Liver (tissue), 9 donors: Measurements from ENCODE around the gene ADAR. TPM values are rescaled to one million over a fixed set of nuclear protein-coding genes. Genes with fewer than 3 reads are reported as not detected.

Experiments
- DNase-seq: peaks from one replicate; pipeline ENCODE4 v3.0.0-alpha.2; 2017; ENCODE audit warnings: low spot score
- H3K27ac ChIP-seq, 2 donors: one replicate each; pipeline ENCODE4 v1.7.0; 2013; ENCODE audit warnings: inconsistent platforms in 2 of 2, low read length in 2 of 2, control low read depth in 1 of 2, low read depth in 1 of 2, mild to moderate bottlenecking in 1 of 2
- H3K27me3 ChIP-seq, 4 donors: one replicate each; pipeline versions ENCODE4 v1.6.1 to v1.7.0; 2013; ENCODE audit warnings: low read length in 3 of 4, inconsistent platforms in 1 of 4, mild to moderate bottlenecking in 1 of 4, moderate library complexity in 1 of 4; ENCODE audit not compliant: control insufficient read depth in 4 of 4, insufficient read depth in 4 of 4
- H3K36me3 ChIP-seq, 4 donors: one replicate each; pipeline versions ENCODE4 v1.6.1 to v1.7.0; 2013; ENCODE audit warnings: low read length in 3 of 4, mild to moderate bottlenecking in 3 of 4, low read depth in 1 of 4, moderate library complexity in 1 of 4; ENCODE audit not compliant: control insufficient read depth in 4 of 4, insufficient read depth in 3 of 4
- H3K4me1 ChIP-seq, 4 donors: one replicate each; pipeline versions ENCODE4 v1.6.1 to v1.7.0; 2013; ENCODE audit warnings: low read length in 3 of 4, mild to moderate bottlenecking in 3 of 4, moderate library complexity in 1 of 4; ENCODE audit not compliant: control insufficient read depth in 4 of 4, insufficient read depth in 4 of 4
- H3K4me3 ChIP-seq, 3 donors: one replicate each; pipeline versions ENCODE4 v1.6.1 to v1.7.0; 2013; ENCODE audit warnings: low read length in 3 of 3, control low read depth in 1 of 3, low read depth in 1 of 3, mild to moderate bottlenecking in 1 of 3
- H3K9ac ChIP-seq, 2 donors: one replicate each; pipeline ENCODE4 v1.7.0; 2013; ENCODE audit warnings: low read length in 2 of 2, mild to moderate bottlenecking in 2 of 2, moderate library complexity in 2 of 2, control low read depth in 1 of 2, low read depth in 1 of 2
- H3K9me3 ChIP-seq, 4 donors: one replicate each; pipeline versions ENCODE4 v1.6.1 to v1.7.0; 2013; ENCODE audit warnings: low read length in 3 of 4; ENCODE audit not compliant: control insufficient read depth in 4 of 4
- ATF3 ChIP-seq: IDR thresholded peaks from 2 replicates; pipeline ENCODE4 v1.6.1; 2016; ENCODE audit warnings: antibody characterized with exemption
- EGR1 ChIP-seq, 2 donors: IDR thresholded peaks; 2 replicates each; pipeline ENCODE4 v1.6.1; 2016 to 2018; ENCODE audit warnings: antibody characterized with exemption in 2 of 2, low read depth in 2 of 2
- FOXA1 ChIP-seq: IDR thresholded peaks from 2 replicates; pipeline ENCODE4 v1.6.1; 2016; ENCODE audit warnings: antibody characterized with exemption
- FOXA2 ChIP-seq: IDR thresholded peaks from 2 replicates; pipeline ENCODE4 v1.6.1; 2016; ENCODE audit warnings: antibody characterized with exemption
- GABPA ChIP-seq, 2 donors: IDR thresholded peaks in 1 of 2; conservative IDR thresholded peaks in 1 of 2; 2 replicates each; pipeline ENCODE4 v1.6.1; 2016; ENCODE audit warnings: antibody characterized with exemption in 2 of 2, mild to moderate bottlenecking in 1 of 2, moderate library complexity in 1 of 2
- JUND ChIP-seq, 2 donors: IDR thresholded peaks; 2 replicates each; pipeline ENCODE4 v1.6.1; 2016; ENCODE audit warnings: antibody characterized with exemption in 2 of 2
- MAX ChIP-seq: IDR thresholded peaks from 2 replicates; pipeline ENCODE4 v1.6.1; 2016; ENCODE audit warnings: antibody characterized with exemption
- RAD21 ChIP-seq, 2 donors: IDR thresholded peaks; 2 replicates each; pipeline ENCODE4 v1.6.1; 2016; ENCODE audit warnings: antibody characterized with exemption in 2 of 2, mild to moderate bottlenecking in 2 of 2
- TAF1 ChIP-seq: conservative IDR thresholded peaks from 2 replicates; pipeline ENCODE4 v1.6.1; 2016; ENCODE audit warnings: antibody characterized with exemption, mild to moderate bottlenecking
- YY1 ChIP-seq: IDR thresholded peaks from 2 replicates; pipeline ENCODE4 v1.6.1; 2016; ENCODE audit warnings: antibody characterized with exemption, mild to moderate bottlenecking
- ZBTB33 ChIP-seq: IDR thresholded peaks from 2 replicates; pipeline ENCODE4 v1.6.1; 2016; ENCODE audit warnings: antibody characterized with exemption
- WGBS: extraction: QIAGEN DNeasy Blood & Tissue Kit; methylation state at CpG from one replicate; pipeline ENCODE4 v1.1.7; 2013; 5-methylcytosine and 5-hydroxymethylcytosine counted together
- polyA plus RNA-seq, 2 donors: library from polyadenylated mRNA; stranded (reverse) in 1 of 2; unstranded in 1 of 2; fragments of 200-250 nt in 1 of 2; fragments of >200 nt in 1 of 2; fragmentation: Nextera tagmentation in 1 of 2; extraction: Ambion mirVana in 1 of 2; gene quantifications; one replicate each; pipeline versions ENCODE4 v1.2.1 to v1.2.3, GENCODE V29; 2013 to 2015
- total RNA-seq, 2 donors: library from RNA; depleted of rRNA; stranded (reverse); fragments of >200 nt; gene quantifications; one replicate each; pipeline ENCODE4 v1.2.3, GENCODE V29; 2014
- TF ChIP-seq, protein P1 (sequence below): IDR thresholded peaks from 2 replicates; pipeline ENCODE4 v1.6.1; 2016; ENCODE audit warnings: antibody characterized with exemption, mild to moderate bottlenecking
- TF ChIP-seq, protein P2 (sequence below): fragments of 150-350 bp; IDR thresholded peaks from 2 replicates; pipeline ENCODE4 v1.5.1; 2017; ENCODE audit warnings: improper control_type of control experiment, low read depth, low read length; ENCODE audit not compliant: missing input control
- donor health status: healthy.
- donor health status: healthy.
- donor health status: healthy.
- donor health status: healthy.
- donor health status: healthy.

ADAR gene
- total and polyA plus RNA-seq, 4 donors = 39.3 to 76.1 (median 51.1) TPM

- Histone ChIP-seq H3K9ac (no peak overlapping the region), H3K9me3 (no peaks in the 10 kb centered on the region), H3K4me1 (no peaks in the 10 kb centered on the region), H3K36me3 (peaks cover 32 to 97% (median 83%) of the 10 kb centered on the region in 4 donors), H3K27ac (no peak overlapping the region), H3K4me3 (no peak overlapping the region), H3K27me3 (no peaks in the 10 kb centered on the region)
- TF ChIP-seq ATF3 (no peak), JUND (IDR thresholded peaks at IDR 0.05) (no peak), FOXA2 (no peak), ZBTB33 (no peak), RAD21 (IDR thresholded peaks at IDR 0.05) (no peak), EGR1 (IDR thresholded peaks at IDR 0.05; ENCODE audit: low read depth in 2 of 2) (no peak), FOXA1 (no peak), YY1 (no peak), GABPA (IDR thresholded peaks at IDR 0.05 in 1 of 2, conservative IDR thresholded peaks at IDR 0.05 in 1 of 2) (no peak)
- TF ChIP-seq, protein P1, sequence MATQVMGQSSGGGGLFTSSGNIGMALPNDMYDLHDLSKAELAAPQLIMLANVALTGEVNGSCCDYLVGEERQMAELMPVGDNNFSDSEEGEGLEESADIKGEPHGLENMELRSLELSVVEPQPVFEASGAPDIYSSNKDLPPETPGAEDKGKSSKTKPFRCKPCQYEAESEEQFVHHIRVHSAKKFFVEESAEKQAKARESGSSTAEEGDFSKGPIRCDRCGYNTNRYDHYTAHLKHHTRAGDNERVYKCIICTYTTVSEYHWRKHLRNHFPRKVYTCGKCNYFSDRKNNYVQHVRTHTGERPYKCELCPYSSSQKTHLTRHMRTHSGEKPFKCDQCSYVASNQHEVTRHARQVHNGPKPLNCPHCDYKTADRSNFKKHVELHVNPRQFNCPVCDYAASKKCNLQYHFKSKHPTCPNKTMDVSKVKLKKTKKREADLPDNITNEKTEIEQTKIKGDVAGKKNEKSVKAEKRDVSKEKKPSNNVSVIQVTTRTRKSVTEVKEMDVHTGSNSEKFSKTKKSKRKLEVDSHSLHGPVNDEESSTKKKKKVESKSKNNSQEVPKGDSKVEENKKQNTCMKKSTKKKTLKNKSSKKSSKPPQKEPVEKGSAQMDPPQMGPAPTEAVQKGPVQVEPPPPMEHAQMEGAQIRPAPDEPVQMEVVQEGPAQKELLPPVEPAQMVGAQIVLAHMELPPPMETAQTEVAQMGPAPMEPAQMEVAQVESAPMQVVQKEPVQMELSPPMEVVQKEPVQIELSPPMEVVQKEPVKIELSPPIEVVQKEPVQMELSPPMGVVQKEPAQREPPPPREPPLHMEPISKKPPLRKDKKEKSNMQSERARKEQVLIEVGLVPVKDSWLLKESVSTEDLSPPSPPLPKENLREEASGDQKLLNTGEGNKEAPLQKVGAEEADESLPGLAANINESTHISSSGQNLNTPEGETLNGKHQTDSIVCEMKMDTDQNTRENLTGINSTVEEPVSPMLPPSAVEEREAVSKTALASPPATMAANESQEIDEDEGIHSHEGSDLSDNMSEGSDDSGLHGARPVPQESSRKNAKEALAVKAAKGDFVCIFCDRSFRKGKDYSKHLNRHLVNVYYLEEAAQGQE = no peak
- no peak for DNase-seq
Measured at GRCh38 chr1:154593390-154593789, 14.6 kb downstream of the ADAR start.

- peaks cover 27 to 98% (median 85%) of the 10 kb centered on the region in 4 donors for H3K36me3 ChIP-seq
- no peak overlapping the region for H3K9ac ChIP-seq
- no peaks in the 10 kb centered on the region for H3K27me3 ChIP-seq
- no peak overlapping the region for H3K4me3 ChIP-seq
- no peak for DNase-seq
- TF ChIP-seq TAF1 = no peak
- no peak for TF ChIP-seq MAX
- TF ChIP-seq, protein P2, sequence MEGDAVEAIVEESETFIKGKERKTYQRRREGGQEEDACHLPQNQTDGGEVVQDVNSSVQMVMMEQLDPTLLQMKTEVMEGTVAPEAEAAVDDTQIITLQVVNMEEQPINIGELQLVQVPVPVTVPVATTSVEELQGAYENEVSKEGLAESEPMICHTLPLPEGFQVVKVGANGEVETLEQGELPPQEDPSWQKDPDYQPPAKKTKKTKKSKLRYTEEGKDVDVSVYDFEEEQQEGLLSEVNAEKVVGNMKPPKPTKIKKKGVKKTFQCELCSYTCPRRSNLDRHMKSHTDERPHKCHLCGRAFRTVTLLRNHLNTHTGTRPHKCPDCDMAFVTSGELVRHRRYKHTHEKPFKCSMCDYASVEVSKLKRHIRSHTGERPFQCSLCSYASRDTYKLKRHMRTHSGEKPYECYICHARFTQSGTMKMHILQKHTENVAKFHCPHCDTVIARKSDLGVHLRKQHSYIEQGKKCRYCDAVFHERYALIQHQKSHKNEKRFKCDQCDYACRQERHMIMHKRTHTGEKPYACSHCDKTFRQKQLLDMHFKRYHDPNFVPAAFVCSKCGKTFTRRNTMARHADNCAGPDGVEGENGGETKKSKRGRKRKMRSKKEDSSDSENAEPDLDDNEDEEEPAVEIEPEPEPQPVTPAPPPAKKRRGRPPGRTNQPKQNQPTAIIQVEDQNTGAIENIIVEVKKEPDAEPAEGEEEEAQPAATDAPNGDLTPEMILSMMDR = no peak
- no peak for TF ChIP-seq JUND (IDR thresholded peaks at IDR 0.05)
- TF ChIP-seq RAD21 (IDR thresholded peaks at IDR 0.05) = no peak
- no peak for TF ChIP-seq FOXA1
- no peak for TF ChIP-seq YY1
- no peaks in the 10 kb centered on the region for H3K9me3 ChIP-seq
- H3K27ac ChIP-seq = no peak overlapping the region
- H3K4me1 ChIP-seq = no peaks in the 10 kb centered on the region
- 95% methylated on average over 7 of the region's 7 CpGs for WGBS
Measured at GRCh38 chr1:154591206-154591605, 16.8 kb downstream of the ADAR start.
